Adrenal gland (tissue), 5 donors: ENCODE measurements around the gene FAM186B.

Source experiments
- POLR2A ChIP-seq, 2 donors: fragments of 450-650 bp; IDR thresholded peaks; one replicate each; pipeline ENCODE4 v1.6.1; 2017; ENCODE audit warnings: antibody characterized with exemption in 2 of 2, mild to moderate bottlenecking in 2 of 2, moderate library complexity in 1 of 2
- TF ChIP-seq, protein P1 (sequence below), 6 experiments: fragments of 450-650 bp in 4 of 6; fragments of 200-600 bp in 2 of 6; sonication (generic) in 1 of 6; IDR thresholded peaks; 1 replicate in 5 of 6; 2 replicates in 1 of 6; pipeline versions ENCODE4 v1.5.1 to v1.8.0; 2016 to 2021; ENCODE audit warnings: antibody characterized with exemption in 6 of 6, mild to moderate bottlenecking in 2 of 6, moderate library complexity in 1 of 6
- donor health status: DM: no; HTN: no; CAD: no.

DNA sequence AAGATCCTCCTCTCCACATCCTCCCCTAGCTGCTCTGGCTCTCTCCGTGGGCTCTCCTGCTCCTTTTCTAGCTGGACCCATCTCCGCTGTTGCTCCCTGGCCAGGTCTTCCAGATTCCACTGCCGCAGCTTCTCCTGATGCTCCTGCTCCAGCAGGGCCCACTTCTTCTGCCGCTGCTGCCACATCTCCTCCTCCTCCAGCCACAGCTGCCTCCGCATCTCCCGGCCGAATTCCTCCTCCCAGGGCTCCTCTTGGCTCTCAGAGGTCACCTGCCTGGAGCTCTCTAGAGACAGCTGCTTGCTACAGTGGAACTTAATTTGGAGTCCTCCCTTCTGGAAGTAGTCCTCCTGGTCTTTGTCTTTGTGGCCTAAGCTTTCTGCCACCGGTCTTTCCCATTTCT is 5.5 kb downstream of the FAM186B start:
- TF ChIP-seq, protein P1, sequence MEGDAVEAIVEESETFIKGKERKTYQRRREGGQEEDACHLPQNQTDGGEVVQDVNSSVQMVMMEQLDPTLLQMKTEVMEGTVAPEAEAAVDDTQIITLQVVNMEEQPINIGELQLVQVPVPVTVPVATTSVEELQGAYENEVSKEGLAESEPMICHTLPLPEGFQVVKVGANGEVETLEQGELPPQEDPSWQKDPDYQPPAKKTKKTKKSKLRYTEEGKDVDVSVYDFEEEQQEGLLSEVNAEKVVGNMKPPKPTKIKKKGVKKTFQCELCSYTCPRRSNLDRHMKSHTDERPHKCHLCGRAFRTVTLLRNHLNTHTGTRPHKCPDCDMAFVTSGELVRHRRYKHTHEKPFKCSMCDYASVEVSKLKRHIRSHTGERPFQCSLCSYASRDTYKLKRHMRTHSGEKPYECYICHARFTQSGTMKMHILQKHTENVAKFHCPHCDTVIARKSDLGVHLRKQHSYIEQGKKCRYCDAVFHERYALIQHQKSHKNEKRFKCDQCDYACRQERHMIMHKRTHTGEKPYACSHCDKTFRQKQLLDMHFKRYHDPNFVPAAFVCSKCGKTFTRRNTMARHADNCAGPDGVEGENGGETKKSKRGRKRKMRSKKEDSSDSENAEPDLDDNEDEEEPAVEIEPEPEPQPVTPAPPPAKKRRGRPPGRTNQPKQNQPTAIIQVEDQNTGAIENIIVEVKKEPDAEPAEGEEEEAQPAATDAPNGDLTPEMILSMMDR (IDR thresholded peaks at IDR 0.05): no peak
- TF ChIP-seq POLR2A (IDR thresholded peaks at IDR 0.05): no peak
